ENCODE results near the gene PKIB. TPM values are rescaled to one million over a fixed set of nuclear protein-coding genes. Genes with fewer than 3 reads are reported as not detected.

The PKIB gene
- total and polyA plus RNA-seq, 4 donors: 2.5 to 5.1 (median 3.0) TPM

GRCh38 chr6:122673343-122673961, 63.2 kb downstream of the PKIB start:
- H3K9me3 ChIP-seq (ENCODE audit: control insufficient read depth in 4 of 4, low read length in 3 of 4): no peaks in the 10 kb centered on the region
- H3K27ac ChIP-seq (ENCODE audit: low read depth in 1 of 2, low read length in 2 of 2): no peak overlapping the region
- DNase-seq (ENCODE audit: low spot score): no peak
- H3K36me3 ChIP-seq (ENCODE audit: control insufficient read depth in 4 of 4, insufficient read depth in 3 of 4, low read depth in 1 of 4, low read length in 3 of 4): no peaks in the 10 kb centered on the region
- no peak overlapping the region for H3K4me3 ChIP-seq (ENCODE audit: low read depth in 1 of 3, low read length in 3 of 3)
- H3K27me3 ChIP-seq (ENCODE audit: control insufficient read depth in 4 of 4, insufficient read depth in 4 of 4, low read length in 3 of 4): no peaks in the 10 kb centered on the region
- no peaks in the 10 kb centered on the region for H3K4me1 ChIP-seq (ENCODE audit: control insufficient read depth in 4 of 4, insufficient read depth in 4 of 4, low read length in 3 of 4)
- no peak for TF ChIP-seq YY1 (IDR thresholded peaks at IDR 0.05)
- no peak for TF ChIP-seq NR2F2 (IDR thresholded peaks at IDR 0.05)
- no peak for TF ChIP-seq MAX (IDR thresholded peaks at IDR 0.05)
- no peak for TF ChIP-seq TAF1 (conservative IDR thresholded peaks at IDR 0.05)
- TF ChIP-seq FOXA1 (IDR thresholded peaks at IDR 0.05): no peak
- no peak for TF ChIP-seq FOXA2 (IDR thresholded peaks at IDR 0.05)
- TF ChIP-seq RAD21 (IDR thresholded peaks at IDR 0.05): no peak
- H3K9ac ChIP-seq (ENCODE audit: low read depth in 1 of 2, low read length in 2 of 2): no peak overlapping the region
- WGBS: 78% methylated on average over 1 of the region's 1 CpG

GRCh38 chr6:122676146-122676545, 65.9 kb downstream of the PKIB start:
- Histone ChIP-seq H3K36me3 (ENCODE audit: control insufficient read depth in 4 of 4, insufficient read depth in 3 of 4, low read depth in 1 of 4, low read length in 3 of 4) (no peaks in the 10 kb centered on the region), H3K9me3 (ENCODE audit: control insufficient read depth in 4 of 4, low read length in 3 of 4) (no peaks in the 10 kb centered on the region), H3K4me1 (ENCODE audit: control insufficient read depth in 4 of 4, insufficient read depth in 4 of 4, low read length in 3 of 4) (no peaks in the 10 kb centered on the region), H3K4me3 (ENCODE audit: low read depth in 1 of 3, low read length in 3 of 3) (no peak overlapping the region), H3K27ac (ENCODE audit: low read depth in 1 of 2, low read length in 2 of 2) (no peak overlapping the region), H3K9ac (ENCODE audit: low read depth in 1 of 2, low read length in 2 of 2) (no peak overlapping the region), H3K27me3 (ENCODE audit: control insufficient read depth in 4 of 4, insufficient read depth in 4 of 4, low read length in 3 of 4) (no peaks in the 10 kb centered on the region)
- TF ChIP-seq RXRA (IDR thresholded peaks at IDR 0.05) (no peak), ATF3 (IDR thresholded peaks at IDR 0.05) (no peak), EGR1 (IDR thresholded peaks at IDR 0.05; ENCODE audit: low read depth in 2 of 2) (no peak), YY1 (IDR thresholded peaks at IDR 0.05) (no peak), RAD21 (IDR thresholded peaks at IDR 0.05) (no peak), HNF4A (conservative IDR thresholded peaks at IDR 0.05) (no peak), ZBTB33 (IDR thresholded peaks at IDR 0.05) (no peak), TAF1 (conservative IDR thresholded peaks at IDR 0.05) (no peak), HNF4G (IDR thresholded peaks at IDR 0.05) (no peak), REST (IDR thresholded peaks at IDR 0.05) (no peak), JUND (IDR thresholded peaks at IDR 0.05) (no peak), NR2F2 (IDR thresholded peaks at IDR 0.05) (no peak)
- no peak for DNase-seq (ENCODE audit: low spot score)
- WGBS: 98% methylated on average over 1 of the region's 1 CpG
